ENCODE results near the gene MANSC4. TPM values are rescaled to one million over a fixed set of nuclear protein-coding genes. Genes with fewer than 3 reads are reported as not detected.

The MANSC4 gene
- total and polyA plus RNA-seq, 2 experiments from 2014 or later = not detected

GRCh38 chr12:27801630-27802029 lies 21.6 kb upstream of the MANSC4 start:
- WGBS, 2 experiments (ENCODE audit: low coverage in 1 of 2, low lambda C conversion rate in 2 of 2, missing lambda C conversion rate in 2 of 2) = 89 to 93% methylated on average over 5 of the region's 5 CpGs
- in situ Hi-C loops (cut with MboI) = no loop called here
- peaks cover 26% of the 10 kb centered on the region for H3K36me3 ChIP-seq (ENCODE audit: low read depth)
- H3K4me3 ChIP-seq = no peak overlapping the region
- no peak overlapping the region for H3K9ac ChIP-seq
- H3F3A ChIP-seq (ENCODE audit: insufficient read depth) = 0 out of 2 replicates have a peak, but pooled peaks cover 7% of the 10 kb centered on the region
- H3K4me2 ChIP-seq (ENCODE audit: unreplicated experiment) = no peak overlapping the region
- no peaks in the 10 kb centered on the region for H3K27me3 ChIP-seq (replicated peaks; ENCODE audit: insufficient read depth)
- H2AFZ ChIP-seq = no peak overlapping the region
- no peaks in the 10 kb centered on the region for H3K4me1 ChIP-seq (ENCODE audit: insufficient read depth)
- no peaks in the 10 kb centered on the region for H3K9me3 ChIP-seq (ENCODE audit: low read depth)
- H3K27ac ChIP-seq = no peak overlapping the region
- H3K9me2 ChIP-seq (ENCODE audit: insufficient read depth) = no peaks in the 10 kb centered on the region
- no peaks in the 10 kb centered on the region for H4K20me1 ChIP-seq (ENCODE audit: insufficient read depth)
- DNase-seq = no peak
- no peak for TF ChIP-seq EZH2 (IDR thresholded peaks at IDR 0.05; ENCODE audit: insufficient read depth, poor library complexity, severe bottlenecking)
- no peak for TF ChIP-seq EZH2phosphoT487 (IDR thresholded peaks at IDR 0.05; ENCODE audit: insufficient read depth, low read depth)
- no peaks in the 10 kb centered on the region for H3K79me2 ChIP-seq (ENCODE audit: insufficient read depth)

- no peak overlapping the region for H2AFZ ChIP-seq
- 97 to 100% methylated on average over 3 of the region's 3 CpGs for WGBS, 2 experiments (ENCODE audit: low coverage in 1 of 2, low lambda C conversion rate in 2 of 2, missing lambda C conversion rate in 2 of 2)
- H3K27ac ChIP-seq = no peak overlapping the region
Measured at GRCh38 chr12:27800819-27801218, 20.8 kb upstream of the MANSC4 start.

GRCh38 chr12:27797301-27798025 lies 17.4 kb upstream of the MANSC4 start:
- no peaks in the 10 kb centered on the region for H3K9me2 ChIP-seq (ENCODE audit: insufficient read depth)
- no peak overlapping the region for H2AFZ ChIP-seq
- DNase-seq = no peak
- no peak overlapping the region for H3K27ac ChIP-seq
- no peak overlapping the region for H3K4me2 ChIP-seq (ENCODE audit: unreplicated experiment)
- in situ Hi-C loops (cut with MboI) = no loop called here
- 0 out of 2 replicates have a peak, but pooled peaks cover 7% of the 10 kb centered on the region for H3F3A ChIP-seq (ENCODE audit: insufficient read depth)
- H4K20me1 ChIP-seq (ENCODE audit: insufficient read depth) = no peaks in the 10 kb centered on the region
- H3K79me2 ChIP-seq (ENCODE audit: insufficient read depth) = peaks cover 6% of the 10 kb centered on the region
- TF ChIP-seq EZH2phosphoT487 (IDR thresholded peaks at IDR 0.05; ENCODE audit: insufficient read depth, low read depth) (no peak), EZH2 (IDR thresholded peaks at IDR 0.05; ENCODE audit: insufficient read depth, poor library complexity, severe bottlenecking) (no peak)
- no peaks in the 10 kb centered on the region for H3K27me3 ChIP-seq (replicated peaks; ENCODE audit: insufficient read depth)
- no peak overlapping the region for H3K9ac ChIP-seq
- 89% methylated on average over 24 of the region's 24 CpGs for WGBS, 2 experiments (ENCODE audit: low coverage in 1 of 2, low lambda C conversion rate in 2 of 2, missing lambda C conversion rate in 2 of 2)
- H3K9me3 ChIP-seq (ENCODE audit: low read depth) = no peaks in the 10 kb centered on the region
- no peak overlapping the region for H3K4me3 ChIP-seq
- H3K4me1 ChIP-seq (ENCODE audit: insufficient read depth) = no peaks in the 10 kb centered on the region
- H3K36me3 ChIP-seq (ENCODE audit: low read depth) = peaks cover 52% of the 10 kb centered on the region

More at GRCh38 chr12:27800819-27801218, 20.8 kb upstream of the MANSC4 start:
- no peaks in the 10 kb centered on the region for H4K20me1 ChIP-seq (ENCODE audit: insufficient read depth)
- H3K9me3 ChIP-seq (ENCODE audit: low read depth) = no peaks in the 10 kb centered on the region
- H3K27me3 ChIP-seq (replicated peaks; ENCODE audit: insufficient read depth) = no peaks in the 10 kb centered on the region
- H3K4me2 ChIP-seq (ENCODE audit: unreplicated experiment) = no peak overlapping the region
- in situ Hi-C loops (cut with MboI) = no loop called here
- H3F3A ChIP-seq (ENCODE audit: insufficient read depth) = 0 out of 2 replicates have a peak, but pooled peaks cover 7% of the 10 kb centered on the region
- no peaks in the 10 kb centered on the region for H3K4me1 ChIP-seq (ENCODE audit: insufficient read depth)
- H3K9ac ChIP-seq = no peak overlapping the region
- no peak overlapping the region for H3K4me3 ChIP-seq
- H3K79me2 ChIP-seq (ENCODE audit: insufficient read depth) = no peaks in the 10 kb centered on the region
- DNase-seq = no peak
- no peaks in the 10 kb centered on the region for H3K9me2 ChIP-seq (ENCODE audit: insufficient read depth)
- TF ChIP-seq EZH2phosphoT487 (IDR thresholded peaks at IDR 0.05; ENCODE audit: insufficient read depth, low read depth) = no peak
- no peak for TF ChIP-seq EZH2 (IDR thresholded peaks at IDR 0.05; ENCODE audit: insufficient read depth, poor library complexity, severe bottlenecking)
- peaks cover 34% of the 10 kb centered on the region for H3K36me3 ChIP-seq (ENCODE audit: low read depth)

- no peaks in the 10 kb centered on the region for H3K9me2 ChIP-seq (ENCODE audit: insufficient read depth)
- H3K27ac ChIP-seq = no peak overlapping the region
- H3K4me2 ChIP-seq (ENCODE audit: unreplicated experiment) = no peak overlapping the region
- H3K4me1 ChIP-seq (ENCODE audit: insufficient read depth) = no peaks in the 10 kb centered on the region
- no peak for DNase-seq
- no peaks in the 10 kb centered on the region for H3K9me3 ChIP-seq (ENCODE audit: low read depth)
- H4K20me1 ChIP-seq (ENCODE audit: insufficient read depth) = no peaks in the 10 kb centered on the region
- H3K36me3 ChIP-seq (ENCODE audit: low read depth) = peaks cover 56% of the 10 kb centered on the region
- TF ChIP-seq EZH2 (IDR thresholded peaks at IDR 0.05; ENCODE audit: insufficient read depth, poor library complexity, severe bottlenecking) = no peak
- TF ChIP-seq EZH2phosphoT487 (IDR thresholded peaks at IDR 0.05; ENCODE audit: insufficient read depth, low read depth) = no peak
- H3K4me3 ChIP-seq = no peak overlapping the region
- peaks cover 16% of the 10 kb centered on the region for H3K79me2 ChIP-seq (ENCODE audit: insufficient read depth)
- H2AFZ ChIP-seq = no peak overlapping the region
- no peaks in the 10 kb centered on the region for H3K27me3 ChIP-seq (replicated peaks; ENCODE audit: insufficient read depth)
- 0 out of 2 replicates have a peak, but pooled peaks cover 3% of the 10 kb centered on the region for H3F3A ChIP-seq (ENCODE audit: insufficient read depth)
- 93 to 94% methylated on average over 7 of the region's 7 CpGs for WGBS, 2 experiments (ENCODE audit: low coverage in 1 of 2, low lambda C conversion rate in 2 of 2, missing lambda C conversion rate in 2 of 2)
- in situ Hi-C loops (cut with MboI) = no loop called here
- no peak overlapping the region for H3K9ac ChIP-seq
Measured at GRCh38 chr12:27796128-27796527, 16.1 kb upstream of the MANSC4 start.

Measured in GM23248 (cell line).